Testis (tissue), 3 donors: Measurements from ENCODE around the gene DOCK11. TPM values are rescaled to one million over a fixed set of nuclear protein-coding genes. Genes with fewer than 3 reads are reported as not detected.
"Not testable (repeated sequence)": the region's sequence is repeated elsewhere in the genome, so short reads cannot be mapped to it uniquely, and the experiment has no call there.

Experiments used
- DNase-seq: peaks from one replicate; pipeline ENCODE4 v3.0.0-alpha.2; 2019
- H3K27ac ChIP-seq, 2 donors: fragments of 200-600 bp; sonication (generic); one replicate each; pipeline ENCODE4 v1.5.1; 2019
- H3K27me3 ChIP-seq: fragments of 200-600 bp; sonication (generic); one replicate; pipeline ENCODE4 v1.5.1; 2019
- H3K36me3 ChIP-seq: fragments of 200-600 bp; sonication (generic); one replicate; pipeline ENCODE4 v1.5.1; 2017; ENCODE audit warnings: low read depth; ENCODE audit errors: missing control alignments
- H3K4me1 ChIP-seq: fragments of 200-600 bp; sonication (generic); one replicate; pipeline ENCODE4 v1.5.1; 2019
- H3K4me3 ChIP-seq, 2 donors: fragments of 200-600 bp; sonication (generic); one replicate each; pipeline ENCODE4 v1.5.1; 2017 to 2019
- H3K9me3 ChIP-seq: fragments of 200-600 bp; sonication (generic); one replicate; pipeline ENCODE4 v1.5.1; 2017
- POLR2A ChIP-seq: fragments of 450-650 bp; IDR thresholded peaks from one replicate; pipeline ENCODE4 v1.6.1; 2017; ENCODE audit warnings: antibody characterized with exemption, mild to moderate bottlenecking, moderate library complexity
- WGBS, 2 donors: methylation state at CpG; one replicate each; pipeline ENCODE4 v1.1.5; 2018; 5-methylcytosine and 5-hydroxymethylcytosine counted together
- intact Hi-C: fragments of 100-400 bp; cut with DNase I; formaldehyde crosslinking; loops from one replicate; pipeline ENCODE4 v1.15.1; 2023; ENCODE audit warnings: low total_unique reads
- polyA plus RNA-seq: library from polyadenylated mRNA; stranded (reverse); fragments of 350-450 nt; fragmentation: Illumina TruSeq; extraction: RNeasy Lipid Tissue Mini Kit (QIAGEN cat#74804); gene quantifications from one replicate; pipeline ENCODE4 v1.2.3, GENCODE V29; 2014; ENCODE audit warnings: low read depth, low replicate concordance; ENCODE audit not compliant: insufficient read depth
- total RNA-seq, 2 donors: library from RNA; depleted of rRNA; stranded (reverse); fragments of >200 nt; gene quantifications; one replicate each; pipeline ENCODE4 v1.2.3, GENCODE V29; 2016
- TF ChIP-seq, protein P1 (sequence below), 3 experiments: fragments of 450-650 bp in 2 of 3; fragments of 200-600 bp in 1 of 3; sonication (generic) in 1 of 3; IDR thresholded peaks; one replicate each; pipeline ENCODE4 v1.5.1; 2016 to 2019; ENCODE audit warnings: antibody characterized with exemption in 3 of 3, mild to moderate bottlenecking in 2 of 3, moderate library complexity in 1 of 3

Gene DOCK11
- total and polyA plus RNA-seq, 3 donors from 2014 or later = 4.3 to 5.9 (median 5.8) TPM

DNA sequence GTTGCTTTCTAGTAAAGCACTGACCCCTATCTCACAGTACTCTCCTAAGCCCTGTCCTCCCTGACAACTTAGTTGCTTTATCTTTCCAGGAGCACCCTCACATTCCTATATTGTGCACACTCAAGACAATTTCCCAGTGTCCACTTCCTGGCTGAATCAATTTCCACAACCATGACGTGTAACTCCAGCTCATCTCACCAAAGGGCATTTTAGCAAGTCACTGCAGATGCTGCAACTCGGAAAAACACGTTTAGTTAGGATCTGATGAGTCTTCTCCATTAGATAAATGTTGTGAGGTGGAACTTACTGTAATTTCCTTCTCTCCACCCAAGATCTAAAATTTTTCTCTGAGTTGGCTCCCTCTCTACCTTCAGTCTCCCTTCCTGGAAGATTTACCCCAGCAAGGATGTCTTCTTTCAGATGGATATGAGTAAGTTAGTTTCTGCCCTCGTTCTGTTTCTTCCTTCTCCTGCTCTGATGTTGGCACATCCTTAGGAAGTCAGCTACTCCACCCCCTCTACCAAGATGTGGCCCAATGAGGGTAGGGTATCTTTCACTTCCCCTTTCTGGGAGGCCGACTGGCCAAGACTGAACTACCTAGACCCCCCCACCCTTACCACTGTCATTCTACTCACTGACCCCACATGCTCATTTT lies 203.0 kb downstream of the DOCK11 start:
- no peak overlapping the region for H3K27ac ChIP-seq
- no peaks in the 10 kb centered on the region for H3K4me1 ChIP-seq
- intact Hi-C loops = no loop called here
- no peaks in the 10 kb centered on the region for H3K9me3 ChIP-seq
- H3K4me3 ChIP-seq = no peak overlapping the region
- WGBS, 2 donors = 69 to 87% methylated on average over 5 of the region's 5 CpGs
- DNase-seq = no peak
- H3K27me3 ChIP-seq = no peaks in the 10 kb centered on the region
- H3K36me3 ChIP-seq = no peaks in the 10 kb centered on the region
- no peak for TF ChIP-seq POLR2A
- TF ChIP-seq, protein P1, sequence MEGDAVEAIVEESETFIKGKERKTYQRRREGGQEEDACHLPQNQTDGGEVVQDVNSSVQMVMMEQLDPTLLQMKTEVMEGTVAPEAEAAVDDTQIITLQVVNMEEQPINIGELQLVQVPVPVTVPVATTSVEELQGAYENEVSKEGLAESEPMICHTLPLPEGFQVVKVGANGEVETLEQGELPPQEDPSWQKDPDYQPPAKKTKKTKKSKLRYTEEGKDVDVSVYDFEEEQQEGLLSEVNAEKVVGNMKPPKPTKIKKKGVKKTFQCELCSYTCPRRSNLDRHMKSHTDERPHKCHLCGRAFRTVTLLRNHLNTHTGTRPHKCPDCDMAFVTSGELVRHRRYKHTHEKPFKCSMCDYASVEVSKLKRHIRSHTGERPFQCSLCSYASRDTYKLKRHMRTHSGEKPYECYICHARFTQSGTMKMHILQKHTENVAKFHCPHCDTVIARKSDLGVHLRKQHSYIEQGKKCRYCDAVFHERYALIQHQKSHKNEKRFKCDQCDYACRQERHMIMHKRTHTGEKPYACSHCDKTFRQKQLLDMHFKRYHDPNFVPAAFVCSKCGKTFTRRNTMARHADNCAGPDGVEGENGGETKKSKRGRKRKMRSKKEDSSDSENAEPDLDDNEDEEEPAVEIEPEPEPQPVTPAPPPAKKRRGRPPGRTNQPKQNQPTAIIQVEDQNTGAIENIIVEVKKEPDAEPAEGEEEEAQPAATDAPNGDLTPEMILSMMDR (IDR thresholded peaks at IDR 0.05) = no peak

DNA sequence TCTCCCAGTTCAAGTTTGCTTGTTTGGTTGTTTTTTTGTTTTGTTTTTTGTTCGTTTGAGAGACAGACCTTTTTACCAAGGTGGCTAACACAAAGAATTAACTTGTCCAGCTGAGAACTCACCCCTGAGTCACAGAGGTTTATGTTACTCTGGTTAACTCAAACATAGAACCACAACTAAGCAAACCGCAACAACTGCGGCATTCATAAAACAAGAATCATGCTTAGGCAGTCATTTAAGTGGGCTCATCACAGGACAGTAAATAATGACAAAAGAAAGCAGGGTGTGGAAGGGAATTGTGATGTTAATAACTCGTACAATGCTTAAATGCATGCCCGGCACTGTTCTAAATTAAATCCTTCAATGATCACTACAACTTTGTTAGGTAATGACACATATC lies 207.1 kb downstream of the DOCK11 start:
- no peak overlapping the region for H3K27ac ChIP-seq
- 89 to 97% methylated on average over 5 of the region's 5 CpGs for whole genome bisulfite sequencing, 2 donors

GRCh38 chrX:118706681-118707080 lies 211.1 kb downstream of the DOCK11 start:
- H3K27me3 ChIP-seq = no peaks in the 10 kb centered on the region
- no peak for DNase-seq
- H3K36me3 ChIP-seq = no peaks in the 10 kb centered on the region
- intact Hi-C loops = no loop called here
- H3K4me3 ChIP-seq = no peak overlapping the region
- no peaks in the 10 kb centered on the region for H3K9me3 ChIP-seq
- TF ChIP-seq, protein P1 (IDR thresholded peaks at IDR 0.05) = no peak
- TF ChIP-seq POLR2A = no peak
- no peak overlapping the region for H3K27ac ChIP-seq
- WGBS, 2 donors = 96 to 100% methylated on average over 1 to 4 of the region's 4 CpGs
- H3K4me1 ChIP-seq = no peaks in the 10 kb centered on the region

More for the DNA sequence above, 207.1 kb downstream of the DOCK11 start:
- TF ChIP-seq POLR2A = no peak
- TF ChIP-seq, protein P1 (IDR thresholded peaks at IDR 0.05) = no peak
- H3K36me3 ChIP-seq = no peaks in the 10 kb centered on the region
- H3K9me3 ChIP-seq = no peaks in the 10 kb centered on the region
- H3K4me1 ChIP-seq = no peaks in the 10 kb centered on the region
- intact Hi-C loops = no loop called here
- no peak for DNase-seq
- H3K4me3 ChIP-seq = no peak overlapping the region
- no peaks in the 10 kb centered on the region for H3K27me3 ChIP-seq

GRCh38 chrX:118714521-118714920 lies 218.9 kb downstream of the DOCK11 start:
- Histone ChIP-seq H3K4me1 (no peaks in the 10 kb centered on the region), H3K36me3 (no peaks in the 10 kb centered on the region), H3K4me3 (no peak overlapping the region), H3K27ac (no peak overlapping the region), H3K9me3 (no peaks in the 10 kb centered on the region), H3K27me3 (no peaks in the 10 kb centered on the region)
- 88 to 100% methylated on average over 1 of the region's 1 CpG for WGBS, 2 donors
- DNase-seq = no peak
- TF ChIP-seq, protein P1 (IDR thresholded peaks at IDR 0.05) = no peak
- TF ChIP-seq POLR2A = no peak
- intact Hi-C loops = no loop called here

- intact Hi-C loops, H3K9me3 ChIP-seq, H3K36me3 ChIP-seq, H3K27ac ChIP-seq, DNase-seq, H3K4me1 ChIP-seq, H3K27me3 ChIP-seq, H3K4me3 ChIP-seq: not testable (repeated sequence)
- WGBS, 2 donors = 85 to 88% methylated on average over 9 to 12 of the region's 14 CpGs
These were observed 220.3 kb downstream of the DOCK11 start for GRCh38 chrX:118715917-118716316.

GRCh38 chrX:118716833-118717232 lies 221.2 kb downstream of the DOCK11 start:
- 79% methylated on average over 11 of the region's 28 CpGs; no CpG with 5 or more reads in 1 of the 2 donors for WGBS, 2 donors

More at GRCh38 chrX:118716833-118717232, 221.2 kb downstream of the DOCK11 start:
- H3K36me3 ChIP-seq, intact Hi-C loops, H3K4me1 ChIP-seq, H3K9me3 ChIP-seq, H3K4me3 ChIP-seq, DNase-seq, H3K27me3 ChIP-seq, H3K27ac ChIP-seq: not testable (repeated sequence)
